MM.1S (cell line): ENCODE data around the gene SCPEP1.

ENCODE experiments used
- DNase-seq: peaks from one replicate; pipeline ENCODE4 v3.0.0-alpha.2; 2015
- H2AFZ ChIP-seq: fragments of 300-600 bp; sonication (generic); 2 replicates; pipeline ENCODE4 v1.6.0; 2016; ENCODE audit warnings: antibody characterized with exemption, low read length
- H3F3A ChIP-seq: fragments of 300-600 bp; sonication (generic); 2 replicates; pipeline ENCODE4 v1.6.1; 2016; ENCODE audit warnings: mild to moderate bottlenecking, antibody characterized with exemption, low read length, moderate library complexity, mixed read lengths; ENCODE audit not compliant: insufficient read depth
- H3K27ac ChIP-seq: fragments of 300-600 bp; sonication (generic); 2 replicates; pipeline ENCODE4 v1.5.1; 2016; ENCODE audit warnings: mild to moderate bottlenecking, low read length
- H3K27me3 ChIP-seq: fragments of 300-600 bp; sonication (generic); replicated peaks from 2 replicates; pipeline ENCODE4 v1.6.0; 2016; ENCODE audit warnings: low read length; ENCODE audit not compliant: insufficient read depth
- H3K36me3 ChIP-seq: fragments of 300-600 bp; sonication (generic); replicated peaks from 2 replicates; pipeline ENCODE4 v1.6.1; 2016; ENCODE audit warnings: mild to moderate bottlenecking, low read length, mixed read lengths; ENCODE audit not compliant: insufficient read depth
- H3K4me1 ChIP-seq: fragments of 300-600 bp; sonication (generic); 2 replicates; pipeline ENCODE4 v1.6.1; 2016; ENCODE audit warnings: low read length, mixed read lengths
- H3K4me2 ChIP-seq: fragments of 300-600 bp; sonication (generic); 2 replicates; pipeline ENCODE4 v1.6.0; 2016; ENCODE audit warnings: low read depth, low read length
- H3K4me3 ChIP-seq: fragments of 300-600 bp; sonication (generic); 2 replicates; pipeline ENCODE4 v1.5.1; 2016; ENCODE audit warnings: low read length, mixed read lengths
- H3K79me2 ChIP-seq: fragments of 300-600 bp; sonication (generic); 2 replicates; pipeline ENCODE4 v1.6.1; 2016; ENCODE audit warnings: mixed run types, low read length, mixed read lengths
- H3K9ac ChIP-seq: fragments of 300-600 bp; sonication (generic); 2 replicates; pipeline ENCODE4 v1.6.1; 2016; ENCODE audit warnings: low read length, mixed read lengths
- H3K9me2 ChIP-seq: fragments of 300-600 bp; sonication (generic); replicated peaks from 2 replicates; pipeline ENCODE4 v1.6.1; 2016; ENCODE audit warnings: mild to moderate bottlenecking, low read length, mixed read lengths; ENCODE audit not compliant: insufficient read depth
- H3K9me3 ChIP-seq: fragments of 300-600 bp; sonication (generic); replicated peaks from 2 replicates; pipeline ENCODE4 v1.6.1; 2016; ENCODE audit warnings: mild to moderate bottlenecking, low read length, mixed read lengths; ENCODE audit not compliant: insufficient read depth
- H4K20me1 ChIP-seq: fragments of 300-600 bp; sonication (generic); 2 replicates; pipeline ENCODE4 v1.6.1; 2016; ENCODE audit warnings: mild to moderate bottlenecking, low read length, moderate library complexity, mixed read lengths; ENCODE audit not compliant: insufficient read depth
- EZH2 ChIP-seq: fragments of 300-600 bp; sonication (generic); optimal IDR thresholded peaks from 2 replicates; pipeline ENCODE3; 2017; ENCODE audit warnings: low read depth, mild to moderate bottlenecking, antibody characterized with exemption, low read length, mixed read lengths
- EZH2phosphoT487 ChIP-seq: fragments of 300-600 bp; sonication (generic); IDR thresholded peaks from 2 replicates; pipeline ENCODE4 v1.6.1; 2018; ENCODE audit warnings: antibody characterized with exemption, low read length
- TF ChIP-seq, protein P1 (sequence below): fragments of 300-600 bp; sonication (generic); IDR thresholded peaks from 2 replicates; pipeline ENCODE4 v1.5.1; 2016; ENCODE audit warnings: antibody characterized with exemption, low read length, mixed read lengths

SCPEP1 gene

DNA sequence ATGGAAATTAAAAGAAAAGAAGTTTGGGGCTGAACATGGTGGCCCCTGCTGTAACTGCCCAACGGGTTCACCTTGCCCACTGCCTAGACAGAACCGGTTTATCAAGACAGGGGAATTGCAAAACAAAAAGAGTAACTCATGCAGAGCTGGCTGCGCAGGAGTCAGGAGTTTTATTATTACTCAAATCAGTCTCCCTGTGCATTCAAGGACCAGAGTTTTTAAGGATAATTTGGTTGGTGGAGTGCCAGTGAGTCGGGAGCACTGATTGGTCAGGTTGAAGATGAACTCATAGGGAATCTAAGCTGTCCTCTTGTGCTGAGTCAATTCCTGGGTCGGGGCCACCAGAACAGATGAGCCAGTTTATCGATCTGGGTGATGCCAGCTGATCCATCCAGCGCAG lies 4.4 kb upstream of the SCPEP1 start:
- H3K9me3 ChIP-seq = no peaks in the 10 kb centered on the region
- TF ChIP-seq, protein P1, sequence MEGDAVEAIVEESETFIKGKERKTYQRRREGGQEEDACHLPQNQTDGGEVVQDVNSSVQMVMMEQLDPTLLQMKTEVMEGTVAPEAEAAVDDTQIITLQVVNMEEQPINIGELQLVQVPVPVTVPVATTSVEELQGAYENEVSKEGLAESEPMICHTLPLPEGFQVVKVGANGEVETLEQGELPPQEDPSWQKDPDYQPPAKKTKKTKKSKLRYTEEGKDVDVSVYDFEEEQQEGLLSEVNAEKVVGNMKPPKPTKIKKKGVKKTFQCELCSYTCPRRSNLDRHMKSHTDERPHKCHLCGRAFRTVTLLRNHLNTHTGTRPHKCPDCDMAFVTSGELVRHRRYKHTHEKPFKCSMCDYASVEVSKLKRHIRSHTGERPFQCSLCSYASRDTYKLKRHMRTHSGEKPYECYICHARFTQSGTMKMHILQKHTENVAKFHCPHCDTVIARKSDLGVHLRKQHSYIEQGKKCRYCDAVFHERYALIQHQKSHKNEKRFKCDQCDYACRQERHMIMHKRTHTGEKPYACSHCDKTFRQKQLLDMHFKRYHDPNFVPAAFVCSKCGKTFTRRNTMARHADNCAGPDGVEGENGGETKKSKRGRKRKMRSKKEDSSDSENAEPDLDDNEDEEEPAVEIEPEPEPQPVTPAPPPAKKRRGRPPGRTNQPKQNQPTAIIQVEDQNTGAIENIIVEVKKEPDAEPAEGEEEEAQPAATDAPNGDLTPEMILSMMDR = no peak
- TF ChIP-seq EZH2 = no peak
- no peak for TF ChIP-seq EZH2phosphoT487
- no peaks in the 10 kb centered on the region for H3K9me2 ChIP-seq
- H3K36me3 ChIP-seq = no peaks in the 10 kb centered on the region
- no peak for DNase-seq
- no peak overlapping the region for H2AFZ ChIP-seq
- H3K79me2 ChIP-seq = peaks cover 6% of the 10 kb centered on the region
- H3K9ac ChIP-seq = no peak overlapping the region
- no peaks in the 10 kb centered on the region for H3K27me3 ChIP-seq
- no peak overlapping the region for H3K4me2 ChIP-seq
- H3K4me3 ChIP-seq = no peak overlapping the region
- H3K27ac ChIP-seq = no peak overlapping the region
- H3F3A ChIP-seq = peaks cover 10% of the 10 kb centered on the region
- peaks cover 6% of the 10 kb centered on the region; the same call in 1 of the 2 replicates for H3K4me1 ChIP-seq
- no peaks in the 10 kb centered on the region for H4K20me1 ChIP-seq

DNA sequence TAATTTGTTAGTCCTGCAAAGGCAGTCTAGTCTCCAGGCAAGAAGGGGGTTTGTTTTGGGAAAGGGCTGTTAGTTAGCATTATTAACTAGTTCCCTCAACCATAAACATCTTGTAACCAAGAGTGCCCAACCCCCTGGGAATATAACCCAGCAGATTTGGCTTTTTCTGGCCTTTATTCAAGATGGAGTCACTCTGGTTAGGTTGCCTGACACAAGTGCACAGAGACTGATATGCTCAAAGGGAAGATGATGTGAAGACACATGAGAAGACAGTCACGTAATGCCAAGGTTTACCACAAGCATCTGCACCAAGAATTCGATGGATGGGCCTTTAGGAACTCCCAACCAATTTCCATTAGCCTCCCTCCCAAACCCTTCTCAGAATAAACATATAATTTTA lies 3.9 kb upstream of the SCPEP1 start:
- no peak for TF ChIP-seq EZH2phosphoT487
- TF ChIP-seq, protein P1 = no peak
- TF ChIP-seq EZH2 = no peak
- Histone ChIP-seq H3K79me2 (peaks cover 11% of the 10 kb centered on the region), H3K9ac (no peak overlapping the region), H3K4me2 (no peak overlapping the region), H3K4me3 (no peak overlapping the region), H3K36me3 (no peaks in the 10 kb centered on the region), H3K27me3 (no peaks in the 10 kb centered on the region), H2AFZ (no peak overlapping the region), H4K20me1 (no peaks in the 10 kb centered on the region), H3F3A (peaks cover 15% of the 10 kb centered on the region), H3K27ac (no peak overlapping the region), H3K4me1 (peaks cover 6% of the 10 kb centered on the region; the same call in 1 of the 2 replicates), H3K9me2 (no peaks in the 10 kb centered on the region), H3K9me3 (no peaks in the 10 kb centered on the region)
- no peak for DNase-seq

DNA sequence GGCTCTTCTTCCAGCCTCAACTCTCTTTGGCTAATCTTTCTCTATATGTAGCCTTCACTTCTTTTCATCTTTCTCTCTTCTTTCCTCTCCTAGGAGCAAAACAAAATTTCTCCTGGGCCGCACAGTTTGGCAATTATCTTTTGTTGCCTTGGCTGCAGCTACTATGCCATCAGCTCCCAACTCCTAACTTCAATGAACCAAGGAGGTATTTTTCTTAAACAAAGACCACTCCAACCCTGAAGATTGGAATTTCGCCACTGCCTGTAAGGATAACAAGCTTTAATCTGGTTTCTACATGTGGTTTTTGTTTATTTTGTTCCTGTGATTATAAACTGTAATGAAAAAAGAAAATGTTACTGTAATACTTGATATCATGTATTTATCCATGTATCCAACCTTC lies 2.3 kb upstream of the SCPEP1 start:
- Histone ChIP-seq H2AFZ (no peak overlapping the region), H3K9me2 (no peaks in the 10 kb centered on the region), H3K79me2 (peaks cover 27% of the 10 kb centered on the region), H3K4me3 (no peak overlapping the region), H3F3A (peaks cover 18% of the 10 kb centered on the region), H3K4me2 (no peak overlapping the region), H3K9me3 (no peaks in the 10 kb centered on the region), H3K9ac (no peak overlapping the region), H3K4me1 (peaks cover 16% of the 10 kb centered on the region), H4K20me1 (no peaks in the 10 kb centered on the region), H3K36me3 (no peaks in the 10 kb centered on the region; the same call in 1 of the 2 replicates), H3K27me3 (no peaks in the 10 kb centered on the region), H3K27ac (no peak overlapping the region)
- TF ChIP-seq EZH2 (no peak), EZH2phosphoT487 (no peak)
- TF ChIP-seq, protein P1 = no peak
- no peak for DNase-seq
